ENCODE results near the gene XIRP2. TPM values are rescaled to one million over a fixed set of nuclear protein-coding genes. Genes with fewer than 3 reads are reported as not detected.
A peak's percentile ranks its signal among the peaks of the same experiment; 100 is the strongest.

Gene XIRP2
- polyA plus RNA-seq, 6 donors from 2014 or later, result 0.25 TPM; not detected in 5

GRCh38 chr2:166900700-166901099, 12.4 kb downstream of the XIRP2 start:
- no peak overlapping the region for H3K4me3 Mint-ChIP-seq
- H3K9me3 Mint-ChIP-seq, result no peaks in the 10 kb centered on the region
- H3K4me1 Mint-ChIP-seq, result no peaks in the 10 kb centered on the region
- H3K27me3 Mint-ChIP-seq, result no peaks in the 10 kb centered on the region
- ATAC-seq (ENCODE audit: low read depth in 2 of 2), result no peak
- no peak for DNase-seq
- H3K36me3 Mint-ChIP-seq, result no peaks in the 10 kb centered on the region
- no peak overlapping the region for H3K27ac Mint-ChIP-seq

- ATAC-seq (ENCODE audit: low read depth in 2 of 2) (no peak), DNase-seq (no peak)
- no peaks in the 10 kb centered on the region for H3K4me1 Mint-ChIP-seq
- no peak overlapping the region for H3K4me3 Mint-ChIP-seq
- H3K27me3 Mint-ChIP-seq, result no peaks in the 10 kb centered on the region
- H3K36me3 Mint-ChIP-seq, result no peaks in the 10 kb centered on the region
- H3K9me3 Mint-ChIP-seq, result no peaks in the 10 kb centered on the region
- H3K27ac Mint-ChIP-seq, result no peak overlapping the region
Measured at GRCh38 chr2:166901336-166901735, 13.1 kb downstream of the XIRP2 start.

- H3K4me3 Mint-ChIP-seq, result no peak overlapping the region
- H3K9me3 Mint-ChIP-seq, result peaks cover 0 to 4% (median 2%) of the 10 kb centered on the region in 7 donors
- DNase-seq (no peak), ATAC-seq (ENCODE audit: low read depth in 2 of 2) (no peak)
- H3K4me1 Mint-ChIP-seq, result no peaks in the 10 kb centered on the region
- H3K27ac Mint-ChIP-seq, result no peak overlapping the region
- no peaks in the 10 kb centered on the region for H3K36me3 Mint-ChIP-seq
- no peaks in the 10 kb centered on the region for H3K27me3 Mint-ChIP-seq
Measured at GRCh38 chr2:166916987-166917386, 28.7 kb downstream of the XIRP2 start.

- DNase-seq (no peak), ATAC-seq (ENCODE audit: low read depth in 2 of 2) (no peak)
- H3K27ac Mint-ChIP-seq, result no peak overlapping the region
- H3K9me3 Mint-ChIP-seq, result peaks cover 0 to 4% (median 0%) of the 10 kb centered on the region in 7 donors
- no peaks in the 10 kb centered on the region for H3K27me3 Mint-ChIP-seq
- no peaks in the 10 kb centered on the region for H3K36me3 Mint-ChIP-seq
- H3K4me3 Mint-ChIP-seq, result no peak overlapping the region
- no peaks in the 10 kb centered on the region for H3K4me1 Mint-ChIP-seq
Measured at GRCh38 chr2:166917415-166917814, 29.1 kb downstream of the XIRP2 start.

GRCh38 chr2:166921261-166921896, 33.1 kb downstream of the XIRP2 start:
- no peaks in the 10 kb centered on the region for H3K4me1 Mint-ChIP-seq
- no peak for DNase-seq

GRCh38 chr2:166924967-166925366, 36.7 kb downstream of the XIRP2 start:
- no peaks in the 10 kb centered on the region for H3K4me1 Mint-ChIP-seq
- H3K4me3 Mint-ChIP-seq, result no peak overlapping the region
- no peaks in the 10 kb centered on the region for H3K27me3 Mint-ChIP-seq
- no peaks in the 10 kb centered on the region for H3K36me3 Mint-ChIP-seq
- no peak for DNase-seq
- no peak overlapping the region for H3K27ac Mint-ChIP-seq
- peaks cover 0 to 2% (median 0%) of the 10 kb centered on the region in 7 donors for H3K9me3 Mint-ChIP-seq
- ATAC-seq (ENCODE audit: low read depth in 2 of 2), result no peak

More at GRCh38 chr2:166921261-166921896, 33.1 kb downstream of the XIRP2 start:
- H3K4me3 Mint-ChIP-seq, result no peak overlapping the region
- ATAC-seq (ENCODE audit: low read depth in 2 of 2), result no peak
- no peak overlapping the region for H3K27ac Mint-ChIP-seq
- H3K9me3 Mint-ChIP-seq, result no peaks in the 10 kb centered on the region
- H3K27me3 Mint-ChIP-seq, result no peaks in the 10 kb centered on the region
- H3K36me3 Mint-ChIP-seq, result no peaks in the 10 kb centered on the region

- ATAC-seq (ENCODE audit: low read depth in 2 of 2) (no peak), DNase-seq (no peak)
- no peak overlapping the region for H3K27ac Mint-ChIP-seq
- no peaks in the 10 kb centered on the region for H3K36me3 Mint-ChIP-seq
- no peaks in the 10 kb centered on the region for H3K27me3 Mint-ChIP-seq
- H3K9me3 Mint-ChIP-seq, result peaks cover 0 to 2% (median 0%) of the 10 kb centered on the region in 7 donors
- H3K4me1 Mint-ChIP-seq, result no peaks in the 10 kb centered on the region
- no peak overlapping the region for H3K4me3 Mint-ChIP-seq
Measured at GRCh38 chr2:166926657-166927056, 38.4 kb downstream of the XIRP2 start.

GRCh38 chr2:166932032-166932431, 43.8 kb downstream of the XIRP2 start:
- H3K27me3 Mint-ChIP-seq, result no peaks in the 10 kb centered on the region
- DNase-seq, result no peak

GRCh38 chr2:166934817-166935216, 46.5 kb downstream of the XIRP2 start:
- Mint-ChIP-seq H3K27me3 (no peaks in the 10 kb centered on the region), H3K9me3 (peaks cover under 1 to 19% (median 10%) of the 10 kb centered on the region in 7 donors), H3K4me3 (no peak overlapping the region), H3K36me3 (no peaks in the 10 kb centered on the region), H3K4me1 (no peaks in the 10 kb centered on the region), H3K27ac (no peak overlapping the region)
- no peak for DNase-seq
- no peak for ATAC-seq (ENCODE audit: low read depth in 2 of 2)

More at GRCh38 chr2:166932032-166932431, 43.8 kb downstream of the XIRP2 start:
- H3K4me1 Mint-ChIP-seq, result no peaks in the 10 kb centered on the region
- no peak overlapping the region for H3K4me3 Mint-ChIP-seq
- H3K27ac Mint-ChIP-seq, result no peak overlapping the region
- ATAC-seq (ENCODE audit: low read depth in 2 of 2), result no peak
- H3K9me3 Mint-ChIP-seq, result peaks cover 0 to 13% (median 4%) of the 10 kb centered on the region in 7 donors
- H3K36me3 Mint-ChIP-seq, result no peaks in the 10 kb centered on the region

- ATAC-seq (ENCODE audit: low read depth in 2 of 2), result no peak
Measured at GRCh38 chr2:166942377-166942776, 54.1 kb downstream of the XIRP2 start.

GRCh38 chr2:166944909-166945308, 56.6 kb downstream of the XIRP2 start:
- Mint-ChIP-seq H3K4me1 (no peaks in the 10 kb centered on the region), H3K27me3 (no peaks in the 10 kb centered on the region)
- ATAC-seq (ENCODE audit: low read depth in 2 of 2), result no peak

More at GRCh38 chr2:166942377-166942776, 54.1 kb downstream of the XIRP2 start:
- Mint-ChIP-seq H3K27me3 (no peaks in the 10 kb centered on the region), H3K36me3 (no peaks in the 10 kb centered on the region), H3K27ac (no peak overlapping the region), H3K4me3 (no peak overlapping the region), H3K9me3 (peaks cover 0 to 14% (median 6%) of the 10 kb centered on the region in 7 donors), H3K4me1 (no peaks in the 10 kb centered on the region)
- DNase-seq, result no peak

GRCh38 chr2:166957686-166958085, 69.4 kb downstream of the XIRP2 start:
- Mint-ChIP-seq H3K4me1 (no peaks in the 10 kb centered on the region), H3K4me3 (no peak overlapping the region), H3K36me3 (no peaks in the 10 kb centered on the region), H3K9me3 (peaks cover 0 to 5% (median 0%) of the 10 kb centered on the region in 7 donors), H3K27me3 (no peaks in the 10 kb centered on the region), H3K27ac (no peak overlapping the region)
- no peak for ATAC-seq (ENCODE audit: low read depth in 2 of 2)
- DNase-seq, result no peak

More at GRCh38 chr2:166944909-166945308, 56.6 kb downstream of the XIRP2 start:
- H3K27ac Mint-ChIP-seq, result no peak overlapping the region
- no peak overlapping the region for H3K4me3 Mint-ChIP-seq
- no peaks in the 10 kb centered on the region for H3K36me3 Mint-ChIP-seq
- no peak for DNase-seq
- peaks cover 0 to 12% (median 2%) of the 10 kb centered on the region in 7 donors for H3K9me3 Mint-ChIP-seq

GRCh38 chr2:166958986-166959481, 70.8 kb downstream of the XIRP2 start:
- H3K27ac Mint-ChIP-seq, result peak overlapping the region in 1 of 6 donors; percentile 26
- H3K36me3 Mint-ChIP-seq, result no peaks in the 10 kb centered on the region
- H3K4me3 Mint-ChIP-seq, result no peak overlapping the region
- no peaks in the 10 kb centered on the region for H3K4me1 Mint-ChIP-seq
- DNase-seq (no peak), ATAC-seq (ENCODE audit: low read depth in 2 of 2) (no peak)
- no peaks in the 10 kb centered on the region for H3K9me3 Mint-ChIP-seq
- H3K27me3 Mint-ChIP-seq, result no peaks in the 10 kb centered on the region

- ATAC-seq (ENCODE audit: low read depth in 2 of 2), result no peak
- DNase-seq, result no peak
- H3K27me3 Mint-ChIP-seq, result no peaks in the 10 kb centered on the region
- no peak overlapping the region for H3K4me3 Mint-ChIP-seq
- no peaks in the 10 kb centered on the region for H3K4me1 Mint-ChIP-seq
- H3K27ac Mint-ChIP-seq, result no peak overlapping the region
- H3K36me3 Mint-ChIP-seq, result no peaks in the 10 kb centered on the region
- H3K9me3 Mint-ChIP-seq, result no peaks in the 10 kb centered on the region
Measured at GRCh38 chr2:166959556-166959955, 71.3 kb downstream of the XIRP2 start.
